ENCODE measurements around the gene DEFB108B.
"Not testable (repeated sequence)": the region's sequence is repeated elsewhere in the genome, so short reads cannot be mapped to it uniquely, and the experiment has no call there.

DEFB108B gene

GRCh38 chr11:71832811-71833210 lies at the start of gene DEFB108B:
DEFB108B (plus strand) TSS chr11:71833200; CDS start chr11:71833200, 0 bp downstream.
- not testable (repeated sequence) for DNase-seq (ENCODE audit: low read depth)

GRCh38 chr11:71786114-71786847 lies 46.7 kb upstream of the DEFB108B start:
- DNase-seq (ENCODE audit: low read depth) = not testable (repeated sequence)

GRCh38 chr11:71786848-71787097 lies 46.2 kb upstream of the DEFB108B start:
- DNase-seq (ENCODE audit: low read depth) = peak; percentile 98

- peak; percentile 90 for DNase-seq (ENCODE audit: low read depth)
Observed at GRCh38 chr11:71787098-71787823, 45.7 kb upstream of the DEFB108B start.

- DNase-seq (ENCODE audit: low read depth) = peak; percentile 16
Observed at GRCh38 chr11:71787824-71788454, 45.1 kb upstream of the DEFB108B start.

GRCh38 chr11:71789444-71790196 lies 43.4 kb upstream of the DEFB108B start:
- not testable (repeated sequence) for DNase-seq (ENCODE audit: low read depth)

- DNase-seq (ENCODE audit: low read depth) = not testable (repeated sequence)
Observed at GRCh38 chr11:71791111-71791510, 41.9 kb upstream of the DEFB108B start.

GRCh38 chr11:71792621-71793235 lies 40.3 kb upstream of the DEFB108B start:
- DNase-seq (ENCODE audit: low read depth) = peak; percentile 25

GRCh38 chr11:71794386-71795040 lies 38.5 kb upstream of the DEFB108B start:
- DNase-seq (ENCODE audit: low read depth) = not testable (repeated sequence)

GRCh38 chr11:71795236-71795635 lies 37.8 kb upstream of the DEFB108B start:
- not testable (repeated sequence) for DNase-seq (ENCODE audit: low read depth)

GRCh38 chr11:71796016-71796415 lies 37.0 kb upstream of the DEFB108B start:
- DNase-seq (ENCODE audit: low read depth) = not testable (repeated sequence)

- DNase-seq (ENCODE audit: low read depth) = not testable (repeated sequence)
Observed at GRCh38 chr11:71796781-71797180, 36.2 kb upstream of the DEFB108B start.

GRCh38 chr11:71799556-71800128 lies 33.4 kb upstream of the DEFB108B start:
- DNase-seq (ENCODE audit: low read depth) = not testable (repeated sequence)

GRCh38 chr11:71800335-71800953 lies 32.6 kb upstream of the DEFB108B start:
- DNase-seq (ENCODE audit: low read depth) = peak; percentile 70

- DNase-seq (ENCODE audit: low read depth) = not testable (repeated sequence)
Observed at GRCh38 chr11:71801026-71801425, 32.0 kb upstream of the DEFB108B start.

GRCh38 chr11:71802874-71803273 lies 30.1 kb upstream of the DEFB108B start:
- not testable (repeated sequence) for DNase-seq (ENCODE audit: low read depth)

GRCh38 chr11:71804158-71804947 lies 28.6 kb upstream of the DEFB108B start:
- not testable (repeated sequence) for DNase-seq (ENCODE audit: low read depth)

- not testable (repeated sequence) for DNase-seq (ENCODE audit: low read depth)
Observed at GRCh38 chr11:71812529-71812928, 20.5 kb upstream of the DEFB108B start.
